PC-3 (cell line): Measurements from ENCODE around the gene ALKBH1. TPM values are rescaled to one million over a fixed set of nuclear protein-coding genes. Genes with fewer than 3 reads are reported as not detected.

Experiments
- ATAC-seq: fragments of 200-7000 bp; cut with Tn5 transposase; 2 replicates; pipeline ENCODE4 v1.9.1; 2020; ENCODE audit warnings: mild to moderate bottlenecking, moderate library complexity
- BruUV-seq: library from RNA; stranded (reverse); fragments of 400-500 nt; replicated peaks from 2 replicates; lab custom pipeline; 2021; lab: Mats Ljungman, UMichigan
- CTCF ChIA-PET: fragments of 300-600 bp; sonication (Branson Sonifier 250); formaldehyde crosslinking; loops from one replicate; lab custom pipeline; 2022; ENCODE audit warnings: antibody characterized with exemption; lab: Charles Lee
- POLR2A ChIA-PET: fragments of 300-600 bp; sonication (Branson Sonifier 250); formaldehyde crosslinking; loops from one replicate; lab custom pipeline; 2022; ENCODE audit warnings: antibody characterized with exemption; ENCODE audit not compliant: unreplicated experiment; lab: Charles Lee
- DNase-seq: peaks from one replicate; pipeline ENCODE4 v3.0.0-alpha.2; 2015
- H2AFZ ChIP-seq: fragments of 300-600 bp; sonication (generic); 2 replicates; pipeline ENCODE4 v1.6.0; 2016; ENCODE audit warnings: antibody characterized with exemption, low read length
- H3F3A ChIP-seq: fragments of 300-600 bp; sonication (generic); one replicate; pipeline ENCODE4 v1.6.0; 2017; ENCODE audit warnings: antibody characterized with exemption, low read length, control low read depth, mild to moderate bottlenecking; ENCODE audit not compliant: unreplicated experiment
- H3K27ac ChIP-seq: fragments of 300-600 bp; sonication (generic); 2 replicates; pipeline ENCODE4 v1.5.1; 2016; ENCODE audit warnings: mild to moderate bottlenecking, low read length
- H3K27me3 ChIP-seq: fragments of 300-600 bp; sonication (generic); 2 replicates; pipeline ENCODE4 v1.6.1; 2016; ENCODE audit warnings: low read length, mixed read lengths
- H3K36me3 ChIP-seq: fragments of 300-600 bp; sonication (generic); 2 replicates; pipeline ENCODE4 v1.6.1; 2016; ENCODE audit warnings: low read depth, mixed run types, low read length, mixed read lengths
- H3K4me1 ChIP-seq: fragments of 300-600 bp; sonication (generic); 2 replicates; pipeline ENCODE4 v1.5.1; 2016; ENCODE audit warnings: low read length; ENCODE audit not compliant: insufficient read depth
- H3K4me2 ChIP-seq: fragments of 300-600 bp; sonication (generic); 2 replicates; pipeline ENCODE4 v1.6.0; 2016; ENCODE audit warnings: low read length
- H3K4me3 ChIP-seq: fragments of 300-600 bp; sonication (generic); 2 replicates; pipeline ENCODE4 v1.5.1; 2016; ENCODE audit warnings: mild to moderate bottlenecking, low read length, mixed read lengths
- H3K79me2 ChIP-seq: fragments of 300-600 bp; sonication (generic); 2 replicates; pipeline ENCODE4 v1.6.1; 2017; ENCODE audit warnings: low read length, mixed read lengths
- H3K9ac ChIP-seq: fragments of 300-600 bp; sonication (generic); 2 replicates; pipeline ENCODE4 v1.6.0; 2016; ENCODE audit warnings: mild to moderate bottlenecking, low read length
- H3K9me2 ChIP-seq: fragments of 300-600 bp; sonication (generic); replicated peaks from 2 replicates; pipeline ENCODE4 v1.6.1; 2016; ENCODE audit warnings: mixed run types, low read length, mixed read lengths
- H3K9me3 ChIP-seq: fragments of 300-600 bp; sonication (generic); 2 replicates; pipeline ENCODE4 v1.6.1; 2016; ENCODE audit warnings: low read length, mixed read lengths
- H4K20me1 ChIP-seq: fragments of 300-600 bp; sonication (generic); 2 replicates; pipeline ENCODE4 v1.6.1; 2016; ENCODE audit warnings: low read length, mixed read lengths
- EZH2 ChIP-seq: fragments of 300-600 bp; sonication (generic); IDR thresholded peaks from one replicate; pipeline ENCODE4 v1.6.1; 2017; ENCODE audit warnings: antibody characterized with exemption, mild to moderate bottlenecking, low read length; ENCODE audit not compliant: unreplicated experiment
- EZH2phosphoT487 ChIP-seq: fragments of 300-600 bp; sonication (generic); IDR thresholded peaks from 2 replicates; pipeline ENCODE4 v1.6.1; 2018; ENCODE audit warnings: mild to moderate bottlenecking, antibody characterized with exemption, low read length, borderline replicate concordance
- intact Hi-C: fragments of 100-400 bp; cut with micrococcal nuclease; formaldehyde crosslinking; loops from 2 replicates; pipeline ENCODE4 v1.9.0; 2023
- total RNA-seq: library from RNA; depleted of rRNA; stranded (reverse); fragments of >200 nt; gene quantifications from 2 replicates; pipeline ENCODE4 v1.2.3, GENCODE V29; 2014
- TF ChIP-seq, protein P1 (sequence below): fragments of 300-600 bp; sonication (generic); conservative IDR thresholded peaks from 2 replicates; pipeline ENCODE4 v1.5.1; 2017; ENCODE audit warnings: antibody characterized with exemption, low read depth, mild to moderate bottlenecking, low read length

Gene ALKBH1
- total RNA-seq, 1 experiment from 2014 or later, result 9.7 TPM

DNA sequence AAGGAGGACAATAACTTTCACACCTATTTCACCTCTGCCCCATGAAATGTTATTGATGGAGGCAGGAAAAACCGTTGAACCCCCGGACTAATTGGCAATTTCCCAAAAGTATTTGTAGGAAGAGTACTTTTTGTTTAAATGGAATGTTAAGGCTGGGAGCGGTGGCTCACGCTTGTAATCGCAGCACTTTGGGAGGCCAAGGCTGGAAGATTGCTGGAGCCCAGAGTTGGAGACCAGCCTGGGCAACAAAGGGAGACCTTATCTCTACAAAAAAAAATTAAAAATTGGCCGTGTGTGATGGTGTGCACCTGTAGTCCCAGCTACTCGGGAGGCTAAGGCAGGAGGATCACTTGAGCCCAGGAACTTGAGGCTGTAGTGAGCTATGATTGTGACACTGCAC is 65.4 kb downstream of the ALKBH1 start:
- no peak for DNase-seq
- H3K4me1 ChIP-seq, result peaks cover 10% of the 10 kb centered on the region

DNA sequence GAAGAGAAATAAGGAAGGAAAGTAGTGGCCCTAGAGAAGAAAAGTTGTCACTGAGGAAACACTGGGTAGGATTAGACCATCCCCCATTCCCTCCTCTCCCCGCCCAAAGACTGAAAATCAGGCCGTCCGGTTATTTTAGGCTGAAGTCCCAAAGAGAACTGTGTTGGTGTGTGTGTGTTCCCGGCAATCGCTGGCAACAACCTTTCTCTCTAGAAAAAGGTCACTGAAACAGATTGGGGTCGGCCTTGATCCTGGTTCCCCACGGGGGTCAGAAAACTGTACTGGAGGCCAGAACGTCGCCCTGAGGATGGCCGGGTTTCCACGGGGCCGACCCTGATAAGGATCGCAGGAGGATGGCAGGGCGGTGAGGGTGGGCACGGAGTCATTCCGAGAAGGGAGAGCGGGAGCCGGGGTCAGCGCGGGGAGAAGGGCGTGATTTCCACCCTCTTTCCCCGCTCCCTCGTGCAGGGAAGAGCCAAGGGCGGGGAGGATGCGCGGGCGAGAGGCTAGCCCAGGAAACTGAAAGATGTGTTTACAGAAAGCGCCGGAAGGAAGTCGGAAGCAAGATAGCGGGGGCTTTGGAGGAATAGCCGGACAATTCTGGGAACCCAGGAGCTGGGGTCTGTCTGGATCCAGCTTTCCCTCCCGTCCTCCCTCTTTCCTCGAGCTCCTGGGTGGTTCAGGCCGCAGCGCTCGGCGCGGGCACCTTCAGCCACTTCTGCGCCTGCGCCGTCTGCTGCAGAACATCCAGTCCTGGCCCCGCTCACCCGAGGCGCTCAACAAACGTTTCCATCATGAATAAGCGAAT is 66.1 kb downstream of the ALKBH1 start:
- no peaks in the 10 kb centered on the region for H3K27me3 ChIP-seq
- peak overlapping the region; percentile 64 for H3K4me2 ChIP-seq
- no peaks in the 10 kb centered on the region for H3K36me3 ChIP-seq
- intact Hi-C loops, result no loop called here
- no peak for TF ChIP-seq EZH2
- TF ChIP-seq, protein P1, sequence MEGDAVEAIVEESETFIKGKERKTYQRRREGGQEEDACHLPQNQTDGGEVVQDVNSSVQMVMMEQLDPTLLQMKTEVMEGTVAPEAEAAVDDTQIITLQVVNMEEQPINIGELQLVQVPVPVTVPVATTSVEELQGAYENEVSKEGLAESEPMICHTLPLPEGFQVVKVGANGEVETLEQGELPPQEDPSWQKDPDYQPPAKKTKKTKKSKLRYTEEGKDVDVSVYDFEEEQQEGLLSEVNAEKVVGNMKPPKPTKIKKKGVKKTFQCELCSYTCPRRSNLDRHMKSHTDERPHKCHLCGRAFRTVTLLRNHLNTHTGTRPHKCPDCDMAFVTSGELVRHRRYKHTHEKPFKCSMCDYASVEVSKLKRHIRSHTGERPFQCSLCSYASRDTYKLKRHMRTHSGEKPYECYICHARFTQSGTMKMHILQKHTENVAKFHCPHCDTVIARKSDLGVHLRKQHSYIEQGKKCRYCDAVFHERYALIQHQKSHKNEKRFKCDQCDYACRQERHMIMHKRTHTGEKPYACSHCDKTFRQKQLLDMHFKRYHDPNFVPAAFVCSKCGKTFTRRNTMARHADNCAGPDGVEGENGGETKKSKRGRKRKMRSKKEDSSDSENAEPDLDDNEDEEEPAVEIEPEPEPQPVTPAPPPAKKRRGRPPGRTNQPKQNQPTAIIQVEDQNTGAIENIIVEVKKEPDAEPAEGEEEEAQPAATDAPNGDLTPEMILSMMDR, result no peak
- TF ChIP-seq EZH2phosphoT487, result no peak
- no peak overlapping the region for H3K27ac ChIP-seq
- H4K20me1 ChIP-seq, result no peaks in the 10 kb centered on the region
- peaks cover 10% of the 10 kb centered on the region for H3K4me1 ChIP-seq
- no peaks in the 10 kb centered on the region for H3K9me2 ChIP-seq
- ATAC-seq (peak; percentile 48; the same call in 1 of the 2 replicates), DNase-seq (peak; percentile 39)
- H3K9ac ChIP-seq, result no peak overlapping the region
- POLR2A ChIA-PET, result interaction anchor here (0.7 kb wide), 1 partner anchor 34 kb away, joined by 3 read pairs; no protein-coding TSS in a partner anchor
- H3F3A ChIP-seq, result no peaks in the 10 kb centered on the region
- no TSS peak for BruUV-seq
- H3K9me3 ChIP-seq, result no peaks in the 10 kb centered on the region
- H3K4me3 ChIP-seq, result peak overlapping the region; percentile 28; the same call in 1 of the 2 replicates
- H3K79me2 ChIP-seq, result no peaks in the 10 kb centered on the region
- CTCF ChIA-PET, result no interaction called here
- H2AFZ ChIP-seq, result peak overlapping the region; percentile 71

More for the DNA sequence above, 65.4 kb downstream of the ALKBH1 start:
- TF ChIP-seq, protein P1, result no peak
- TF ChIP-seq EZH2, result no peak
- no peak for TF ChIP-seq EZH2phosphoT487
- Histone ChIP-seq H3K9ac (no peak overlapping the region), H3K4me3 (peak overlapping the region; percentile 28; the same call in 1 of the 2 replicates), H3K9me3 (no peaks in the 10 kb centered on the region), H4K20me1 (no peaks in the 10 kb centered on the region), H3K36me3 (no peaks in the 10 kb centered on the region), H3K27me3 (no peaks in the 10 kb centered on the region), H3K4me2 (peak overlapping the region; percentile 64), H3F3A (no peaks in the 10 kb centered on the region), H3K79me2 (no peaks in the 10 kb centered on the region), H3K27ac (no peak overlapping the region), H3K9me2 (no peaks in the 10 kb centered on the region), H2AFZ (peak overlapping the region; percentile 71)
- BruUV-seq, result no TSS peak
- ChIA-PET POLR2A (interaction anchor here (0.7 kb wide), 1 partner anchor 34 kb away, joined by 3 read pairs; no protein-coding TSS in a partner anchor), CTCF (no interaction called here)
- intact Hi-C loops, result no loop called here
- no peak for ATAC-seq
